HG02885 (cell line): ENCODE measurements around the gene KLRC4.
"Not testable (repeated sequence)": the region's sequence is repeated elsewhere in the genome, so short reads cannot be mapped to it uniquely, and the experiment has no call there.

Experiments used
- ATAC-seq: cut with Tn5 transposase; IDR thresholded peaks from one replicate; pipeline ENCODE4 v1.9.1; 2021; ENCODE audit warnings: mild to moderate bottlenecking; ENCODE audit not compliant: unreplicated experiment, poor library complexity

The KLRC4 gene

GRCh38 chr12:10409392-10409791 lies at the start of gene KLRC4:
Gene KLRC4, minus strand, starts transcription at chr12:10409757. Its CDS starts 182 bp downstream, at chr12:10409575.
- no peak for ATAC-seq

- no peak for ATAC-seq
Observed at GRCh38 chr12:10457760-10458159, 48.2 kb upstream of the KLRC4 start.

- ATAC-seq = no peak
Observed at GRCh38 chr12:10456856-10457255, 47.3 kb upstream of the KLRC4 start.

GRCh38 chr12:10455766-10456165 lies 46.2 kb upstream of the KLRC4 start:
- ATAC-seq = no peak

GRCh38 chr12:10454531-10454930 lies 45.0 kb upstream of the KLRC4 start:
- no peak for ATAC-seq

- ATAC-seq = no peak
Observed at GRCh38 chr12:10453156-10453555, 43.6 kb upstream of the KLRC4 start, which contains the start of gene KLRC1. Gene KLRC1, minus strand, starts transcription at chr12:10453377. Its CDS starts 2,221 bp downstream, at chr12:10451156.

- no peak for ATAC-seq
Observed at GRCh38 chr12:10448236-10448635, 38.7 kb upstream of the KLRC4 start.

- ATAC-seq = not testable (repeated sequence)
Observed at GRCh38 chr12:10446052-10446451, 36.5 kb upstream of the KLRC4 start.

- not testable (repeated sequence) for ATAC-seq
Observed at GRCh38 chr12:10441144-10441543, 31.6 kb upstream of the KLRC4 start.

GRCh38 chr12:10439608-10440274 lies 30.2 kb upstream of the KLRC4 start:
- ATAC-seq = not testable (repeated sequence)

- ATAC-seq = not testable (repeated sequence)
Observed at GRCh38 chr12:10437601-10438000, 28.0 kb upstream of the KLRC4 start.

- ATAC-seq = not testable (repeated sequence)
Observed at GRCh38 chr12:10435816-10436215, 26.3 kb upstream of the KLRC4 start, which contains the start of gene KLRC2. Gene KLRC2, minus strand, starts transcription at chr12:10436010. Its CDS starts 24 bp downstream, at chr12:10435986.

GRCh38 chr12:10430623-10431022 lies 21.1 kb upstream of the KLRC4 start:
- ATAC-seq = not testable (repeated sequence)

- not testable (repeated sequence) for ATAC-seq
Observed at GRCh38 chr12:10425938-10426337, 16.4 kb upstream of the KLRC4 start.

GRCh38 chr12:10424260-10424899 lies 14.8 kb upstream of the KLRC4 start:
- not testable (repeated sequence) for ATAC-seq

GRCh38 chr12:10422159-10422558 lies 12.6 kb upstream of the KLRC4 start:
- not testable (repeated sequence) for ATAC-seq

GRCh38 chr12:10420334-10420733 lies 10.8 kb upstream of the KLRC4 start, which contains the start of gene KLRC3:
Gene KLRC3, minus strand, starts transcription at chr12:10420595. Its CDS starts 45 bp downstream, at chr12:10420550.
- ATAC-seq = not testable (repeated sequence)

GRCh38 chr12:10408842-10409241 lies 715 bp downstream of the KLRC4 start:
- ATAC-seq = no peak

- no peak for ATAC-seq
Observed at GRCh38 chr12:10406725-10407124, 2.8 kb downstream of the KLRC4 start.

GRCh38 chr12:10405294-10405693 lies 4.3 kb downstream of the KLRC4 start:
- no peak for ATAC-seq

- no peak for ATAC-seq
Observed at GRCh38 chr12:10404798-10405197, 4.8 kb downstream of the KLRC4 start.
